Liver (tissue), 9 donors: ENCODE data around the gene LUC7L3. TPM values are rescaled to one million over a fixed set of nuclear protein-coding genes. Genes with fewer than 3 reads are reported as not detected.

Experiments used
- DNase-seq: peaks from one replicate; pipeline ENCODE4 v3.0.0-alpha.2; 2017; ENCODE audit warnings: low spot score
- H3K27ac ChIP-seq, 2 donors: one replicate each; pipeline ENCODE4 v1.7.0; 2013; ENCODE audit warnings: inconsistent platforms in 2 of 2, low read length in 2 of 2, control low read depth in 1 of 2, low read depth in 1 of 2, mild to moderate bottlenecking in 1 of 2
- H3K27me3 ChIP-seq, 4 donors: one replicate each; pipeline versions ENCODE4 v1.6.1 to v1.7.0; 2013; ENCODE audit warnings: low read length in 3 of 4, inconsistent platforms in 1 of 4, mild to moderate bottlenecking in 1 of 4, moderate library complexity in 1 of 4; ENCODE audit not compliant: control insufficient read depth in 4 of 4, insufficient read depth in 4 of 4
- H3K36me3 ChIP-seq, 4 donors: one replicate each; pipeline versions ENCODE4 v1.6.1 to v1.7.0; 2013; ENCODE audit warnings: low read length in 3 of 4, mild to moderate bottlenecking in 3 of 4, low read depth in 1 of 4, moderate library complexity in 1 of 4; ENCODE audit not compliant: control insufficient read depth in 4 of 4, insufficient read depth in 3 of 4
- H3K4me1 ChIP-seq, 4 donors: one replicate each; pipeline versions ENCODE4 v1.6.1 to v1.7.0; 2013; ENCODE audit warnings: low read length in 3 of 4, mild to moderate bottlenecking in 3 of 4, moderate library complexity in 1 of 4; ENCODE audit not compliant: control insufficient read depth in 4 of 4, insufficient read depth in 4 of 4
- H3K4me3 ChIP-seq, 3 donors: one replicate each; pipeline versions ENCODE4 v1.6.1 to v1.7.0; 2013; ENCODE audit warnings: low read length in 3 of 3, control low read depth in 1 of 3, low read depth in 1 of 3, mild to moderate bottlenecking in 1 of 3
- H3K9ac ChIP-seq, 2 donors: one replicate each; pipeline ENCODE4 v1.7.0; 2013; ENCODE audit warnings: low read length in 2 of 2, mild to moderate bottlenecking in 2 of 2, moderate library complexity in 2 of 2, control low read depth in 1 of 2, low read depth in 1 of 2
- H3K9me3 ChIP-seq, 4 donors: one replicate each; pipeline versions ENCODE4 v1.6.1 to v1.7.0; 2013; ENCODE audit warnings: low read length in 3 of 4; ENCODE audit not compliant: control insufficient read depth in 4 of 4
- ATF3 ChIP-seq: IDR thresholded peaks from 2 replicates; pipeline ENCODE4 v1.6.1; 2016; ENCODE audit warnings: antibody characterized with exemption
- CTCF ChIP-seq: fragments of 150-350 bp; IDR thresholded peaks from 2 replicates; pipeline ENCODE4 v1.5.1; 2017; ENCODE audit warnings: improper control_type of control experiment, low read depth, low read length; ENCODE audit not compliant: missing input control
- EGR1 ChIP-seq, 2 donors: IDR thresholded peaks; 2 replicates each; pipeline ENCODE4 v1.6.1; 2016 to 2018; ENCODE audit warnings: antibody characterized with exemption in 2 of 2, low read depth in 2 of 2
- FOXA1 ChIP-seq: IDR thresholded peaks from 2 replicates; pipeline ENCODE4 v1.6.1; 2016; ENCODE audit warnings: antibody characterized with exemption
- FOXA2 ChIP-seq: IDR thresholded peaks from 2 replicates; pipeline ENCODE4 v1.6.1; 2016; ENCODE audit warnings: antibody characterized with exemption
- GABPA ChIP-seq, 2 donors: IDR thresholded peaks in 1 of 2; conservative IDR thresholded peaks in 1 of 2; 2 replicates each; pipeline ENCODE4 v1.6.1; 2016; ENCODE audit warnings: antibody characterized with exemption in 2 of 2, mild to moderate bottlenecking in 1 of 2, moderate library complexity in 1 of 2
- HNF4A ChIP-seq, 2 donors: conservative IDR thresholded peaks; 2 replicates each; pipeline ENCODE4 v1.6.1; 2016; ENCODE audit warnings: antibody characterized with exemption in 2 of 2, mild to moderate bottlenecking in 2 of 2
- HNF4G ChIP-seq: IDR thresholded peaks from 2 replicates; pipeline ENCODE4 v1.6.1; 2016; ENCODE audit warnings: antibody characterized with exemption
- JUND ChIP-seq, 2 donors: IDR thresholded peaks; 2 replicates each; pipeline ENCODE4 v1.6.1; 2016; ENCODE audit warnings: antibody characterized with exemption in 2 of 2
- MAX ChIP-seq: IDR thresholded peaks from 2 replicates; pipeline ENCODE4 v1.6.1; 2016; ENCODE audit warnings: antibody characterized with exemption
- NR2F2 ChIP-seq: IDR thresholded peaks from 2 replicates; pipeline ENCODE4 v1.6.1; 2016; ENCODE audit warnings: antibody characterized with exemption
- RAD21 ChIP-seq, 2 donors: IDR thresholded peaks; 2 replicates each; pipeline ENCODE4 v1.6.1; 2016; ENCODE audit warnings: antibody characterized with exemption in 2 of 2, mild to moderate bottlenecking in 2 of 2
- REST ChIP-seq: IDR thresholded peaks from 2 replicates; pipeline ENCODE4 v1.6.1; 2016; ENCODE audit warnings: antibody characterized with exemption, mild to moderate bottlenecking
- RXRA ChIP-seq, 2 donors: IDR thresholded peaks; 2 replicates each; pipeline ENCODE4 v1.6.1; 2017 to 2018; ENCODE audit warnings: antibody characterized with exemption in 2 of 2, mild to moderate bottlenecking in 1 of 2
- SP1 ChIP-seq: IDR thresholded peaks from 2 replicates; pipeline ENCODE4 v1.6.1; 2018; ENCODE audit warnings: antibody characterized with exemption, mild to moderate bottlenecking
- TAF1 ChIP-seq: conservative IDR thresholded peaks from 2 replicates; pipeline ENCODE4 v1.6.1; 2016; ENCODE audit warnings: antibody characterized with exemption, mild to moderate bottlenecking
- YY1 ChIP-seq: IDR thresholded peaks from 2 replicates; pipeline ENCODE4 v1.6.1; 2016; ENCODE audit warnings: antibody characterized with exemption, mild to moderate bottlenecking
- ZBTB33 ChIP-seq: IDR thresholded peaks from 2 replicates; pipeline ENCODE4 v1.6.1; 2016; ENCODE audit warnings: antibody characterized with exemption
- WGBS: extraction: QIAGEN DNeasy Blood & Tissue Kit; methylation state at CpG from one replicate; pipeline ENCODE4 v1.1.7; 2013; 5-methylcytosine and 5-hydroxymethylcytosine counted together
- polyA plus RNA-seq, 2 donors: library from polyadenylated mRNA; stranded (reverse) in 1 of 2; unstranded in 1 of 2; fragments of 200-250 nt in 1 of 2; fragments of >200 nt in 1 of 2; fragmentation: Nextera tagmentation in 1 of 2; extraction: Ambion mirVana in 1 of 2; gene quantifications; one replicate each; pipeline versions ENCODE4 v1.2.1 to v1.2.3, GENCODE V29; 2013 to 2015
- total RNA-seq, 2 donors: library from RNA; depleted of rRNA; stranded (reverse); fragments of >200 nt; gene quantifications; one replicate each; pipeline ENCODE4 v1.2.3, GENCODE V29; 2014
- donor health status: healthy.
- donor health status: healthy.
- donor health status: healthy.
- donor health status: healthy.
- donor health status: healthy.

The LUC7L3 gene
- total and polyA plus RNA-seq, 4 donors, result 15.5 to 126 (median 26.2) TPM

GRCh38 chr17:50707289-50708049 is 11.9 kb upstream of the LUC7L3 start, which contains the start of gene ANKRD40:
Gene ANKRD40, minus strand, starts transcription at chr17:50707914. Its CDS starts 260 bp downstream, at chr17:50707654.
- H3K4me1 ChIP-seq, result peaks cover 0 to 27% (median 13%) of the 10 kb centered on the region in 4 donors
- no peaks in the 10 kb centered on the region for H3K9me3 ChIP-seq
- peak within 1 kb of the TSS; percentile 73 to 88 (median 86) for H3K4me3 ChIP-seq
- H3K27me3 ChIP-seq, result no peaks in the 10 kb centered on the region
- peak; percentile 89 for DNase-seq
- under 1% methylated on average over 74 of the region's 74 CpGs for WGBS
- H3K36me3 ChIP-seq, result peaks cover 0 to 6% (median 1%) of the 10 kb centered on the region in 4 donors
- TF ChIP-seq FOXA2 (no peak), JUND (IDR thresholded peaks at IDR 0.05) (peak; percentile 68 to 92), FOXA1 (no peak), RXRA (IDR thresholded peaks at IDR 0.05) (peak; percentile 5 to 25), EGR1 (IDR thresholded peaks at IDR 0.05; ENCODE audit: low read depth in 2 of 2) (peak in 1 of 2 donors; percentile 17), CTCF (no peak), NR2F2 (no peak), HNF4G (no peak), TAF1 (no peak), REST (peak; percentile 56), YY1 (peak; percentile 83), GABPA (IDR thresholded peaks at IDR 0.05 in 1 of 2, conservative IDR thresholded peaks at IDR 0.05 in 1 of 2) (peak; percentile 65 to 83), MAX (no peak), RAD21 (IDR thresholded peaks at IDR 0.05) (peak; percentile 11 to 40), ZBTB33 (no peak), ATF3 (peak; percentile 79), SP1 (peak; percentile 53), HNF4A (conservative IDR thresholded peaks at IDR 0.05) (peak in 1 of 2 donors; percentile 6)
- peak within 1 kb of the TSS; percentile 97 for H3K9ac ChIP-seq
- H3K27ac ChIP-seq, result peak within 1 kb of the TSS; percentile 99
